NCI-H2196 treated with DMSO at 0.1 percent for 48 hours (cell line): ENCODE data around the gene TNNI3.
"Not testable (repeated sequence)": the region's sequence is repeated elsewhere in the genome, so short reads cannot be mapped to it uniquely, and the experiment has no call there.

ENCODE experiments used
- DNase-seq: peaks from one replicate; lab custom pipeline; 2025; ENCODE audit not compliant: unreplicated experiment; lab: John Stamatoyannopoulos, UW

Gene TNNI3

DNA sequence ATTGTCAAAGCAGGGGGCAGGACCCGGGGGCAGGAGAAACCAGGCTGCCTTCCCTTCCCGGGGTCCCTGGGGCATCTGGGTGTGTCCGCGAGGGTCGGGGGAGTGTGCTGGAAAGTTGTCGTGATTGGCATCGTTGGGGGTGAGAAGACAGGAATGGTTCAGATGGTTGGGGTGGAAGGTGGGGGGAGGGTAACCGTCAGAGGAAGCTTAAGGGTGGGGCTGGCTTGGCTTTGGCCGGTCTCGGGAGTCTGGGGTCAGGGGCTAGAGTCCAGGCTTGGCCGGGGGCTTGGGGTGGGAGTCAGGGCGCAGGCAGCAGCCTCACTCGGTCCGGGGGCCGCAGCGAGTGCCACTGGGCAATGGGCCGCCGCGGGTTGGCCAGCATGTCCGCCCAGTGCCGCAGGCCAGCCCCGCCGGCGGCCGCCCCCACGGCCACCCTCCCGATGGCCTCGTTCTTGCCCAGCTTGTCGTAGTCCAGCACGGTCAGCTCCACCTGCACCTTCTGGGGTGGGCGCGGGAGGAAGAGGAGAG is 15.7 kb upstream of the TNNI3 start:
- DNase-seq = no peak

DNA sequence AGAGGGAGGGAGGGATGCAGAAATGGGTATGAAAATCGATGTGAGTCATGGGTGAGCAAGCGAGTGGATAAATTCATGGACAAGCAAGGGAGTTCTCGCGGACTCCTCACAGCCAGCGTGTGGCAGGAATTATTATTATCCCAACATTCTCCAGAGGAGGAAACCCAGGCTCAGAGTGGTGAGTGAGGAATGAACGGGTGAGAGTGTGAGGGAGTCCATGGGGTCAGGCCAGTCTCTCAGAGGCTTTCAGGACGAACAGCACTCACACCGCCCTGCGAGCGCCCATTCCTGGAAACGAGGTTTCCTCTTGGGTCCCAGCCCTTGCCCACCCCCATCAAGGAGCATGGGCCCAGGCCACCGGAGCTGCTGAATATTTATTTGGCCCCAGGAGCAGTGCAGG is 15.2 kb upstream of the TNNI3 start:
- DNase-seq = no peak

DNA sequence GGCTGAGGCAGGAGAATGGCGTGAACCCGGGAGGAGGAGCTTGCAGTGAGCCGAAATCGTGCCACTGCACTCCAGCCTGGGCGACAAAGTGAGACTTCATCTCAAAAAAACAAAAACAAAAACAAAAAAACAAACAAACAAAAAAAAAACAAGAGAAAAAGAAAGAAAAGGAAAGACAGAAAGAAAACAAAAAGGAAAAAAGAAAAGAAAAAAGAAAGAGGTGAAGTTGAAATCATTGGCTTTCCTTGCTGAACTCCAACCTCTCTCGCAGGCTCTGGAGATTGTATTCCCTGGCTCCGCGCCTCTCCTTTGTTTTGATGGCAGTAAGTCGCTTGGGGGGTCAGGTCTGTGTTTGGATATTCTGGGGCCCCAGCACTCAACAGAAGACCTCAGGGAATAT is 14.8 kb upstream of the TNNI3 start:
- DNase-seq = not testable (repeated sequence)

DNA sequence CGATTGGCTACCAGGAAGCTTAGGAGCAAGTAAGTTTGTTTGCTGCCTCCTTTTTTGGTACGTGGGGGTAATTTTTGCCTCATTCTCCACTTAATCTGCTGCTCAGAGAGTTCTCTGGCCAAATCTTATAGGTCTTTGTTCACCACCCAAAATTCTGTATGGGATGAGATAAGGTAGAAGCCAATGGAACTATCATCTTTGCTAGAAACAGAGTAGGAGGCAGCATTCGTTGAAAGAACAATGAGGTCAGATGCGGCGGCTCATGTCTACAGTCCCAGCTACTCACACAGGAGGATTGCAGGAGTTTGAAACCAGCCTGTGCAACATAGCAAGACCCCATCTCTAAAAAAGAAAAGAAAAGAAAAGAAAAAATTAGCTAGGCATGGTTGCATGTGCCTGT is 13.9 kb upstream of the TNNI3 start:
- DNase-seq = no peak

DNA sequence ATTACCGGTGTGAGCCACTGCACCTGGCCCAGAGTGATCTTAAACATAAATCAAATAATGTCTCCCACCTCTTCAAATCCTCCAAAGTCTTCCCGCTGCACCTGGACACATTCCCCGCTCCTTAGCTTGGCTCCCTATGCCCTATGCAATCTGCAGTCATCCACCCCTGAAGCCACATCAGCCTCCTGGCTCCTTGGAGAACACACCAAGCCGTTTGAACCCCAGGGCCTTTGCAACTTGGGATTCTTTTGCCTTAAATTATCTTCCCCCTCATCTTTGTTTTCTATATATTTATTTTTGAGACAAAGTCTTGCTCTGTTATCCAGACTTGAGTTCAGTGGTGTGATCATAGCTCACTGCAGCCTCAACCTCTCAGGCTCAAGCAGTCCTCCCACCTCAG is 11.6 kb upstream of the TNNI3 start:
- no peak for DNase-seq

DNA sequence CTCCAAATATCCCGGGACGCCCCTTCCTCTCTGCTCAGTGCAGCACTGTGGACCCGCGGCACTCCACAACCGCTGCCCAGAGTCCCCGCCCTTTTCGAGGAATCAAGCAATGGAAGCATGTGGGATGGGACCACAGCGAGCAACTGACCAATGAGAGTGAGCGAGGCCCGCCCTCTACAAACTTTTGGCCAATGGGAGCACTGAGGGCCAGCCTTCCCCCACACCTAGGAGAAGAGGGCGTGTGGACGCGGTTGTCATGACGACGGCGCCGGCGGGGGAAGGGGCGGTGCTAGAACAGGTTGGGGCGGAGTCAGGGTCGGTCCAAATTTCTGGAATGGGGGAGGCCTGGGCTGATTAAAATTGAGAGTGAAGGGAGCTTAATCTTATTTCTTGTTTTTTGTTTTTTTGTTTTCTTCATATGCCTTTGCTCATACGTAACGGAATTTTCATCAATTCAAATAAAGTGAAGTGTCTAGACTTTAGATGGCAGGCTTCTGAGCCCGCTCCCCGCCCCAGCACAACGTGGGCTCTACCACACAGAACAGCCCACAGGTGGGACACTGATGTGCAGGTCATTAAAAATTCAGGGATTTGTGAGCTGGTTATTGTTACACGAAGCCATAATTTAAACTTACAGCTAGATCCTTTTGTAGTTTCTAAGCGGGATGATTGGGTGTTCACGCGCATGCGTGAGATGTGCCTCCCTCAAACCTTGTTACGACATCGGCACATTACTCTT is 9.2 kb upstream of the TNNI3 start, which contains the start of gene DNAAF3:
Gene DNAAF3 (minus strand): TSS at position 84 of the 739 bp plus-strand sequence. CDS start 200 bp downstream, outside the sequence.
- peak; percentile 98 for DNase-seq

DNA sequence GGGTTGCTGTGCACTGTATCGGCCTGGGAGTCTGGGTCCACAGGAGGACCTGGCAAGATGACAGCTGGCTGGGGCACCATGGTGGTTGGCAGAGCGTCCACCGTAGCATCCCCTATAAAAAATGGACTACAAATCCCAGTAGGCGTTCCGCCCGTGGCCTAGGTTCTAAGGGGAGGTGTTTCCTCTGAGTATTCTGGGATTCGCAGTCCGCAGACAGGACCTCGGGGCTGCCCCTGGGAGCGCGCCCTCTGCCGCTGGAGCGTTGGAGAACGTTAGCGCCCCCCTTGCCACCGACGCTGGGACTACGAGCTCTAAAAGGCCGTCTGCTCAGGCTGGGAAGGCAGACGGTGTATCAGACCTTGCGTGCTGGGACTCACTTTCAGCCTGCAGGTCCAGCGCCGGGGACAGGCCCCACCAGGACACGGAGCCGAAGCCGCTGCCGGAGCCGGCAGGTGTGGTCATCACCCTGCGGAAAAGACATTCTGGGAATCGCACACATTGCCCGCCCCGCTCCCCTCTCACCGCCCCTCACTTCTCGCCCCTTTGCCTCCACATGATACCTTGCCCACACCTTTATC is 8.5 kb upstream of the TNNI3 start:
- peak; percentile 77 for DNase-seq

DNA sequence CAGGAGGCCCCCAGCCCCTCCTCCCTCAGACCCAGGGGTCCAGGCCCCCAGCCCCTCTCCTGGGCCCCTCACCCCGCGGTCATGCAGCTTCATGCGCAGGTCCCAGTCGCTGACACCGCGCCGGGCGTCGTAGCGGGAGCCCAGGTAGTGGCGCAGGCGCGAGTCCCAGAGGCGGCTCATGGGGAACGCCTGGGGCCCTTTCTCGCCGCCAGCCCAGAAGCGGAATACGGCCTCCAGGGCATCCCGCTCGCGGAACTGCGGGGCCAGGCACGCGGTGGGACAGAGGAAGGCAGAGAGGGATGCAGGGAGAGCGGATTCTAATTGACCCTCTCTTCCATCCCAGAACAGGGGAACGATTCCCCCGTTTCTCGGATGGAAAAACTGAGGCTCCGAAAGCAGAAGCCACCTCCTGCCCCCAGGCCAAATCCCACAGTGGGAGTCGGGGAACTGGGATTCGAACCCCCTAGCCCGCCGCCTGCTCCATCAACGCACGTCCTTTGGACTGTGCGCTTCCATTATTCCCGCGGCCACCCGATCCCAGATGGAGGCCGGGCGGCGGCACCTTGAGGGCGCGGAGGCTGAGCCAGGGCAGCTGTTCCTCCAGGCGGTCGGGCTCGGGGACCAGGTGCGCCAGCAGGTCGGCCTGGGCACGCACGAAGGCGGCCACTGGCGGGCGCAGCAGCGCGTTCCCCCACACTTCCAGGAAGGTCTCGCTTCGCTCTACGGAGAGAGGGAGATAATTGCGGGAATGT is 4.2 kb upstream of the TNNI3 start:
- DNase-seq = no peak

DNA sequence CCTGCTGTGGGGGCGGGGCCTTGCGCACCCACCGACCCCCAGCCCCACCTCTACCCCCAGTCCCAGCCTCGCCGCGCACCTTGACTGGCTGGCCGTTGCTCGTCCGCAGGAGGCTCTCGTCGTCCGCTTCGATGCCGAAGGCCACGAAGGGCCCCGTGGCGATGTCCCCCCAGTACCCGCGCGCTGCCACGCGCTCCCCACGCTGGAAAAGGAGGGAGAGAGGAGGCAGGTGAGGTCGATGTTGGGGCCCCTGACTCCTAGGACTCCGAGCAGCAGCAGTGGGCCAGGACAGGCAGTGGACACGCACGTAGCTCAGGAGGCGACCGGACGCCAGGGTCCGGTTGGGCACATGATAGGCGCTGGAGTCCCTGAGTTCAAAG is 3.4 kb upstream of the TNNI3 start:
- no peak for DNase-seq

DNA sequence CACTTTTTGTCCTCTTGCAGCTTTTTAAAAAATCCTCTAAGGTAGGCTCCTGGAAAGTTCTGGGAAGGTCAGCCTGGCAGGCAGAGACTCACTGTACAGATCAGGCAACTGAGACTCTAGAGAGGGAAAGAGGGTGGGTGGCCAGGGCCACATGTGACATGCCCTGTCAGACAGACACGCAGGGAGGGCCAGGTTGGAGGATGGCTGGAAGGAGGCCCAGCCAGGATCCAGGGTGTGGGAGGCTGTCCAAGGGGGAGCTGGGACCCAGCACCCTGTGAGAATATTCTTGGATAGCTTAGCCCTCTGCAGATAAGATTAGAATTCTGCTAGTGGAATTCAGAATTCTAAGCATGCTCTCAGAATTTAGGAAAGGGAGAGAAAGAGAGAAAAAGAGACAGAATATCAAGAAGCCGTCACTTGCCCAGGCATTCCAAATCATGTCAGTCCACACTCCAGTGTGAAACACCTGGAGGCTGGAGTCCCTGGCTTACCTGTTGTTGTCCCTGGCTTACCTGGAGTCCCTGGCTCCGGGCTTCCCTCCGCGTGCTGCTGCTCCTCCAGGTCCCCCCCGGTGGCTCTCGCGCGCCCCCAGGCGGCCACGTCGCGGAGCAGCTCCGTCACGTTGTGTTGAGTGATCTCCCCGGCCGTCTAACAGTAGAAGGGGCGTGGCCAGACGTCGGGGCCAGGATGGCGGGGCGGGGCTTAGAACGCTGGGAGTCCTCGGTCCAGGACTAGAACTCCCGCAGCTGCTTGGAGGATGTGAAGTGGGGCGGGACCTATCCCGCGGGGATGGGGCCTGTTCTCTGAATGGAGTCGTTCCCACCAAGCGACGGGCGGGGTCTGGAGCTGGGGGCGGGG is 2.8 kb upstream of the TNNI3 start:
- peak; percentile 97 for DNase-seq

DNA sequence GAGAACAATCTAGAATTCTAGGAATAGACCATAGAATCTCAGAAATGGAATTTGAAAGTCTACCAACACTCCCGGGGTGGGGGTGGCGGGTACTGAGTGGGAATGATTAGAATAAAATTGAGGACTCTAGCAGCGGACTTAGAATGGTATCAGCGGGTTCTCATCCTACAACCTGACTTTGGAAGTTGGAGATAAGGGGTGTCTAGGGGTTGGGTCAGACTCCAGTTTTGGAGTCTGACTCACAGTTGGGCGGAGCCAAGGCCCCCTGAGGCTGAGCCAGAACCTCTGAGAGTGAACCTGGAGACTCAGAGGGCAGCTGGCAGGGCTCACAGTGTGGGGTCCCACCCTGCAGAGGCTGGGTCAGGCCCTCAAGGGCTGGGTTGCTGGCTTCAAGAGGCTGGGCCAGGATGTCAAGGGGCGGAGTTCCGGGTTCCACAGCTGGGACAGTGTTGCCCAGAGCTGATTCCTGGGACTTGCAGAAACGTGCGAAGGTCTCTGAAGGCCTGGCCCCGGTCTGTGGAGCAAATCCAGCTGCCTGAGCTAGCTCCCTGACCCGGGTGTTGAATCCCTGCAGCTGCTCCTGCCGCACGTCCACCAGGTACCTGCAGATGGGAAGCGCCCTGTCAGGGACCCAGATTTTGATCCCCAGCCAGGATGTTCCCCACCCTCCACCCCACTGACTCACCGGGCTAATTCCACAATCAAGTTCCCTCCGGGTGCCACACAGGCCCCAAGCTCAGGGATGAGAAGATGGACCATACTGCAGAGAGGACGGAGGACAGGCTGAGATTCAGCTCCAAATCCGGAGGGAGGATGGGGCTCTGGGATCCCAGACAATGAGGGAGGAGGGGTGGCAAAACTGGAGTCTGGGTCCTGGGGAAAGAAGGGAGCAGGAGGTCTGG is 1.6 kb upstream of the TNNI3 start:
- no peak for DNase-seq

DNA sequence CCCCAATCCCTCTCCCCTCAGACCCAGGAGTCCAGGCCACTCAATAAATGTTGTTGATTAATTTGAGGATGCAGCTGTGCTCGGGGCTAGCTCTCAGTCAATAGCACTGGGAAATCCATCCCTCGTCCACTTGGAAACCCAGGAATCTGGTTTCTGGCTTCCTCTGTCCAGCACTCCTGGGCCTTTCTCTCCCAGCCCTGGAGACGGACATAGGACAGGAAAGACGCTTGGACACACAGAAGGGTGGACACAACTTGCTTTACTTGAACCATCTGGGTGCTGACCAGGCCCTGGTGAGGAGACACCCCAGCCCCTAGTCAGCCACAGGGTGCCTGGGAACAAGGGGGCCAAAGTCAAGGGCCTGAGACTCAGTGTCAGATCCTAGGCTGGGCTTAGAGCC is 891 bp upstream of the TNNI3 start:
- no peak for DNase-seq

DNA sequence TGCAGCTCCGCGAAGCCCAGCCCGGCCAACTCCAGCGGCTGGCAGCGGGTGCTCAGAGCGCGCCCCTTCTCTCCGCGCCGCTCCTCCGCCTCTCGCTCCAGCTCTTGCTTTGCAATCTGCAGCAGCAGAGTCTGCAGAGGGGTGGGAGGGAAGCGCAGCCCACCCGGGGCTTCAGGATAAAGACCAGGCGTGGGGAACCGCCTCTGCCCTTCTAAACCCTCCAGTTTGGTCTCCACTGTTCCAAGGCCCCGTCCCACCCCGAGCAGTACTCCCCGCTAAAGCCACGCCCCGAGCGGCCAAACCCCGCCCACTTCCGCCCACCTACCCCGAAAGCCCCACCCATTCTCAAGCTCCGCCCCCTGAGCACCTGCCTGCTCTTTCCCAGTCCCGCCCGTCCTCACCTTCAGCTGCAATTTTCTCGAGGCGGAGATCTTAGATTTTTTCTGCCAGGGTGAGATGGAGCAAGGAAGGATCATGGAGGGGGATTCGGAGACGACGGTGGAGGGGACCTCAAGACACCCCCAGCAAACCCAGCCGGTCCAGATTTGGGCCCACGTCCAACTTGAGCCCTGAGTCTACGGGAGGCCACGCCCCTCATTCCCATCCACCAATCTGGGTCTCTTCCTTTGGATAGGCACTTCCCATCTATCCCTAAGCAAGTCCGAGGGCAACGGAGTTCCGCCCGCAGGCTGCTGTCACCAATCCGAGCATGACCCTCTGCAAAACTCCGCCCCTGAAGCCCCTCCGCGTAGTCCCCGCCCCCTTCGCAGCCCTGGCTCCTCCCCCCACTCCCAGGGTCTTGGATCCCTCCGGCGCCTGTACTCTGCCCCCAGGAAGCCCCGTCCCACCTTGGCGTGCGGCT is 1.1 kb downstream of the TNNI3 start:
- peak; percentile 90 for DNase-seq

DNA sequence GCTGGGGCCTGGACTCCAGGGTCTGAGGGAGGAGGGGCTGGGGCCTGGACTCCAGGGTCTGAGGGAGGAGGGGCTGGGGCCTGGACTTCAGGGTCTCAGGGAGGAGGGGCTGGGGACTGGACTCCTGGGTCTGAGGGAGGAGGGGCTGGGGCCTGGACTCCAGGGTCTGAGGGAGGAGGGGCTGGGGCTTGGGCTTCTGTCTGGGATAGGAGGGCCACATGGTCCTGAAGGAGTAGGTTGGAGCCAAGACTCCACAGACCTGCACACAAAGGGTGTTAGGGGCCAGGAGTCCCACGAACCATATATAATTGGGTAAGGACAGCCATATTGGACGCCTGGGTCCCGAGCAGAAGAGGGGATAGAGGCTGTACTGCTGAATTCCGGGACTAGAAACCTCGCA is 1.7 kb downstream of the TNNI3 start:
- not testable (repeated sequence) for DNase-seq

DNA sequence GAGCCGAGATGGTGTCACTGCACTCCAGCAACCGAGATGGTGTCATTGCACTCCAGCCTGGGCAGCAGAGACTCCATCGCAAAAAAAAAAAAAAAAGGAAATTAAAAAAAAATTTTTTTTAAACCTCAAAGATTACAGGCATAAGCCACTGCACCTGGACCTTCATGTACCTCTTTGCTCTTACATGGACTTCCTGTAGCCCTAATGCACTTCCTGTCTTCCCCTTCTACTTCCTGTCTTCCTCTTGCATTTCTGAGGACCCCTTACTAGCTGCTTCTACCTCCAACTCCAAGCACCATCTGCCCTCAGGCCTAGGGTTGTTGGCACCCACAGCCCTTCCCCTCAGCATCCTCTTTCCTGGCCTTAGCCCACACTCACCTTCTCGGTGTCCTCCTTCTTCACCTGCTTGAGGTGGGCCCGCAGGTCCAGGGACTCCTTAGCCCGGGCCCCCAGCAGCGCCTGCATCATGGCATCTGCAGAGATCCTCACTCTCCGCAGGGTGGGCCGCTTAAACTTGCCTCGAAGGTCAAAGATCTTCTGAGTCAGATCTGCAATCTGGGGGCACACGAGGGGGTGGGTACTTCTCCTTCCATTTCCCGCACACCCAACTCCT is 3.8 kb downstream of the TNNI3 start:
- DNase-seq = no peak

DNA sequence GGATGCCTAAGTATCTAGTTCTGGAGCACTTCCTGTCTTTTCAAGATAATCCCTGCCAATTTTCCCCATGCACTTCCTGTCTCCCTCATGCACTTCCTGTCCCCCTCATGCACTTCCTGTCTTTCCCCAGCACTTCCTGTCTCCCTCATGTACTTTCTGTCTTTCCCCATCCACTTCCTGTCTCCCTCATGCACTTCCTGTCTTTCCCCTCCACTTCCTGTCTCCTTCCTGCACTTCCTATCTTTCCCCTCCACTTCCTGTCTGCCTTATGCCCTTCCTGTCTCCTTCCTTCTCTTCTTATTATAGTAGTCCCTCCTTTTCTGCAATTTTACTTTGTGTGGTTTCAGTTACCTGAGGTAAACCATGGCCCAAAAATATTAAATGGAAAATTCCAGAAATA is 5.5 kb downstream of the TNNI3 start:
- DNase-seq = no peak

DNA sequence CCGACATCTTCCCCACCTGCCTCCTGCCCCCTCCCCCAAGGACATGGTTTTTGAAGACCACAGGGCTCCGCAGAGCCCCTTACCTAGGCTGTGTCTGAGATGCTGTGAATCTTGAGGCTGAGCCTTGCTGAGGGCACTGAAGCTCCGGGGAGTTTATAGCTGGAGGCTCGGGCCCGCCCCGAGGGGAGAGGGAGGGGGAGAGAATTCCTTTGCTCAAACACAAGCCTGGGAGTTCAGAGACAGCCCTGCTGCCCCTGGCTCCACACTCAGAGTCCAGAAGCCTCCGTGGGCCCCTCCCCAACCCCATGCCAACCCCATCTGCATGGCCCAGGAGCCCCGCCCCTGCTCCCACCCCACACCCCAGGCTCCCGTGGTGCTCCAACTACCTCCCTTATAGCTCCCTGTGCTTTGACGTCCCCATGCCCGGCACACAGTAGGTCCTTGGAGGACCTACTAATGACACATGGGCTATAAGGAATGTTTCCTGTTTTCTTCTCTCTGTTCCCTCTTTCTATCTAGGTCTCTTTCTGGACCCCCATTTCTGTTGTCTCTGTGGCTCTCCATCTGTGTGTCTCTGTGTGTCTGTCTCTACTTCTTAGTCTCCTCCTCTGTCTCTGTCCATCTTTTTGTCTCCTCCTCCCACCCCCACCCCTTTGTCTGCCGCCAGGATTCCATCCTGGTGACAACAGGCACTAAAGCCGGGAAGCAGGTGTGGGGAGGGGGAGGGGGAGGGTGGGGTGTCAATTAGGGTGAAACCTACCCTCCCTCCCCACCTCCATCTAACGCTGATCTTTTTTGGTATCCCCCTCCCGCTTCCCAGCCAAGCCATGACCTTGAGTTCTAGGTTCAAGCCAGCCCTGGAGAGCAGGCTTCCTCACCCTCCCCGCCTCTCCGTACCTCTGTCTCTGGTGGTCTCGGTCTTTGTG is 8.2 kb downstream of the TNNI3 start, which contains the start of gene TNNT1:
Gene TNNT1 (minus strand): TSS at position 129 of the 926 bp plus-strand sequence. CDS start 2,049 bp downstream, outside the sequence.
- no peak for DNase-seq
